K562 (cell line): ENCODE measurements around the gene AMFR. TPM values are rescaled to one million over a fixed set of nuclear protein-coding genes. Genes with fewer than 3 reads are reported as not detected.

Source experiments
- EP400 ChIP-seq: fragments of 450-650 bp; IDR thresholded peaks from 2 replicates; pipeline ENCODE4 v1.6.1; 2017; ENCODE audit warnings: antibody characterized with exemption, mild to moderate bottlenecking, moderate library complexity
- MECOM ChIP-seq: fragments of 250-450 bp; sonication (Bioruptor Pico); IDR thresholded peaks from 2 replicates; pipeline ENCODE4 v1.8.0; 2022; ENCODE audit warnings: inconsistent platforms
- NR4A1 ChIP-seq, 2 experiments: fragments of 250-450 bp in 1 of 2; fragments of 450-650 bp in 1 of 2; sonication (Bioruptor Pico) in 1 of 2; IDR thresholded peaks; 2 replicates each; pipeline versions ENCODE4 v1.4.0 to v1.6.1; 2016 to 2020; ENCODE audit warnings: mild to moderate bottlenecking in 2 of 2, missing compliant biosample characterization in 1 of 2, missing genetic modification characterization in 1 of 2, moderate library complexity in 1 of 2
- PRPF4 ChIP-seq: fragments of 200-400 bp; formaldehyde crosslinking; IDR thresholded peaks from one replicate; pipeline ENCODE4 v1.6.1; 2017; ENCODE audit warnings: low read length, low read depth, mild to moderate bottlenecking; ENCODE audit not compliant: insufficient read depth, poor library complexity, severe bottlenecking
- REST ChIP-seq, 2 experiments: fragments of 450-650 bp; formaldehyde crosslinking in 1 of 2; IDR thresholded peaks; 2 replicates each; pipeline versions ENCODE4 v1.4.0 to v1.6.1; 2014 to 2020; ENCODE audit warnings: mild to moderate bottlenecking in 2 of 2, borderline replicate concordance in 1 of 2, low read depth in 1 of 2
- SMAD2 ChIP-seq: fragments of 150-350 bp; IDR thresholded peaks from 2 replicates; pipeline ENCODE4 v1.6.1; 2014; ENCODE audit warnings: low read depth, mild to moderate bottlenecking, low read length
- ZBTB40 ChIP-seq, 2 experiments: fragments of 450-650 bp in 1 of 2; sonication (generic) in 1 of 2; formaldehyde crosslinking in 1 of 2; IDR thresholded peaks; 2 replicates each; pipeline versions ENCODE4 v1.7.1 to v1.9.0; 2016 to 2022; ENCODE audit warnings: inconsistent platforms in 1 of 2, mild to moderate bottlenecking in 1 of 2, missing genetic modification reagents in 1 of 2
- polyA plus RNA-seq, 8 experiments: library from polyadenylated mRNA; depleted of rRNA in 4 of 8; stranded (reverse) in 5 of 8; unstranded in 3 of 8; fragments of >200 nt; fragmentation: Nextera tagmentation in 2 of 8; fragmentation: Illumina TruSeq in 1 of 8; extraction: Ambion mirVana in 2 of 8; extraction: Trizol in 1 of 8; gene quantifications; 2 replicates each; pipeline versions ENCODE4 v1.2.1 to v1.2.3, GENCODE V29; 2011 to 2014; ENCODE audit warnings: inconsistent platforms in 1 of 8, missing spikeins in 1 of 8
- total RNA-seq, 7 experiments: library from RNA; depleted of rRNA in 6 of 7; stranded (reverse); fragments of >200 nt in 6 of 7; fragmentation: Illumina TruSeq in 2 of 7; extraction: Trizol in 2 of 7; gene quantifications; 2 replicates each; pipeline versions ENCODE4 v1.2.1 to v1.2.3, GENCODE V29; 2011 to 2021; ENCODE audit warnings: low replicate concordance in 1 of 7

The AMFR gene
- total and polyA plus RNA-seq, 9 of the 15 experiments (the other 6 are each of a cell fraction or from before 2014, with no cell fraction given) = 15.6 to 113 (median 58.4) TPM

GRCh38 chr16:56451753-56452689, 26.7 kb upstream of the AMFR start (continued):
- no peak for TF ChIP-seq ZBTB40 (IDR thresholded peaks at IDR 0.05)
- no peak for TF ChIP-seq ZBTB40 (CRISPR knock-in tag; IDR thresholded peaks at IDR 0.05)
- TF ChIP-seq SMAD2 = no peak
- no peak for TF ChIP-seq MECOM (CRISPR knock-in tag)
- no peak for TF ChIP-seq REST (IDR thresholded peaks at IDR 0.05; ENCODE audit: borderline replicate concordance)
- 0 out of 2 replicates have a peak, but pooled peaks have one; percentile 38 for TF ChIP-seq REST (CRISPR knock-in tag; IDR thresholded peaks at IDR 0.05; ENCODE audit: low read depth)
- 0 out of 2 replicates have a peak, but pooled peaks have one; percentile 70 for TF ChIP-seq NR4A1 (CRISPR knock-in tag; IDR thresholded peaks at IDR 0.05)
- TF ChIP-seq NR4A1 (tag; IDR thresholded peaks at IDR 0.05) = no peak
- TF ChIP-seq EP400 = peak; percentile 6; the same call in 1 of the 2 replicates
- TF ChIP-seq PRPF4 = no peak
